ENCODE data around the gene NECTIN4.

DNA sequence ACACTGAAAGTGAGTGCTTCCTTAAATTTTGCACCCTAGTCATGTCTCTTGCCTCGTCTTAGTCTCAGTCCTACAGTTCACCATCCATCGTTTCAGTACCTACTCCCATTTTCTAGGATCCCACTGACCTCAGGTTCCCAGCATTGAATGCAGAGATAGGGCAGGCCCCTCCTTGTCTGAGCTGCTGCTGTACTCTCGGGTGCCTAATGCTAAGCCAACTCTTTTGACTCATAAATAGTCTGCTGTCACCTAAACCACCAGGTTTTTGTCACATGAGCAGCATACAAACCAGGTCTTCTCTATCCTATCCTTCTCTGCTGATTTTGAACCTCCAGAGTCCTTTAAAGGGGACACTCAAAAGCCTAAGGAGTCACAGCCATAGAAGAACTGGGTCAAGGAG, 22.7 kb downstream of the NECTIN4 start:
- TF ChIP-seq POLR2AphosphoS5 (IDR thresholded peaks at IDR 0.05; ENCODE audit: borderline replicate concordance, low read depth, low read length) = no peak
- TF ChIP-seq EZH2 (IDR thresholded peaks at IDR 0.05) = no peak
